GM19438 (cell line): Measurements from ENCODE around the gene KLHDC8A.
"Not testable (repeated sequence)": the region's sequence is repeated elsewhere in the genome, so short reads cannot be mapped to it uniquely, and the experiment has no call there.

ENCODE experiments used
- ATAC-seq: cut with Tn5 transposase; IDR thresholded peaks from one replicate; pipeline ENCODE4 v1.9.1; 2021; ENCODE audit warnings: low read depth; ENCODE audit not compliant: unreplicated experiment

KLHDC8A gene

GRCh38 chr1:205371871-205372660, 15.3 kb upstream of the KLHDC8A start:
- ATAC-seq: no peak

GRCh38 chr1:205370780-205371179, 14.1 kb upstream of the KLHDC8A start:
- ATAC-seq: no peak

GRCh38 chr1:205369701-205370123, 13.0 kb upstream of the KLHDC8A start:
- ATAC-seq: no peak

GRCh38 chr1:205368478-205368877, 11.8 kb upstream of the KLHDC8A start:
- no peak for ATAC-seq

GRCh38 chr1:205365945-205366463, 9.3 kb upstream of the KLHDC8A start:
- no peak for ATAC-seq

GRCh38 chr1:205365086-205365485, 8.4 kb upstream of the KLHDC8A start:
- ATAC-seq: not testable (repeated sequence)

- no peak for ATAC-seq
Observed at GRCh38 chr1:205360891-205361290, 4.2 kb upstream of the KLHDC8A start.

- ATAC-seq: no peak
Observed at GRCh38 chr1:205359771-205360565, 3.2 kb upstream of the KLHDC8A start.

GRCh38 chr1:205358579-205358978, 1.9 kb upstream of the KLHDC8A start:
- no peak for ATAC-seq

GRCh38 chr1:205357567-205357966, 845 bp upstream of the KLHDC8A start:
- no peak for ATAC-seq

GRCh38 chr1:205355075-205355453, 1.7 kb downstream of the KLHDC8A start:
- no peak for ATAC-seq

GRCh38 chr1:205354259-205355074, 2.3 kb downstream of the KLHDC8A start:
- no peak for ATAC-seq

- no peak for ATAC-seq
Observed at GRCh38 chr1:205353612-205354011, 3.1 kb downstream of the KLHDC8A start.

- no peak for ATAC-seq
Observed at GRCh38 chr1:205353191-205353590, 3.5 kb downstream of the KLHDC8A start.

GRCh38 chr1:205351984-205352713, 4.6 kb downstream of the KLHDC8A start:
- no peak for ATAC-seq

GRCh38 chr1:205350691-205351141, 6.0 kb downstream of the KLHDC8A start:
- ATAC-seq: no peak

GRCh38 chr1:205350124-205350523, 6.6 kb downstream of the KLHDC8A start:
- ATAC-seq: no peak

- ATAC-seq: no peak
Observed at GRCh38 chr1:205348554-205349487, 7.9 kb downstream of the KLHDC8A start.
